ENCODE results near the gene FER.
"Not testable (repeated sequence)": the region's sequence is repeated elsewhere in the genome, so short reads cannot be mapped to it uniquely, and the experiment has no call there.

The FER gene

DNA sequence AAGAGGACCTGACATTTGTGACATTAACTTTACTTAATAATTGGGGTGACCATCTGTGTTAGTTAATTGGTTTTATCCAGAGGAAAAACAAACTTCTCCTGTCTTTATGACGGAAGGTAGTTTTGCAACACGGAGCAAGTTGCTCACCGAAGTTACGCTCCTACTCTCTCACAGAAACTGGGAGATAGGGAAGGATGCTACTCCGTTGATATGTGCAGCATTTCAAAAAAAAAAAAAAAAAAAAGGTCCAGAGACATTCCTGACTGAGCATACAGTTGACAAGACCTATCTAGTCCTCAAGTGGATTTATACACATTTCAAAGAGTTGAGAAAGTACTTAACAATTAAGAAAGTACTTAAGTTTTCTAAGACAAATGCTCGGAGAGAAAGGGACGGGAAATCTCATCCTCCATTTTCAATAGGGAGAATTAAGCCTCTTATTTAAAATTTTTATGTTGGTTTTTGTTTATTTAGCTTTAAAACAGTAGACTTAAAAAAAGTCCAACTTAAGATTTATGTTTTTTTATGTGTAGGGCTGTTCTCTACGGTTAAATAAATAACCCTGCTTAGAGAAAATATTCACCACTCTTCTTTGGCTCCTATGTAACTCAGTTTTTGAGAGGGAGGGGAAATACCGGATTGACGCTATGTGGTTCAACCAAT, 455 bp upstream of the FER start:
- no peak for DNase-seq (ENCODE audit: low read depth)

DNA sequence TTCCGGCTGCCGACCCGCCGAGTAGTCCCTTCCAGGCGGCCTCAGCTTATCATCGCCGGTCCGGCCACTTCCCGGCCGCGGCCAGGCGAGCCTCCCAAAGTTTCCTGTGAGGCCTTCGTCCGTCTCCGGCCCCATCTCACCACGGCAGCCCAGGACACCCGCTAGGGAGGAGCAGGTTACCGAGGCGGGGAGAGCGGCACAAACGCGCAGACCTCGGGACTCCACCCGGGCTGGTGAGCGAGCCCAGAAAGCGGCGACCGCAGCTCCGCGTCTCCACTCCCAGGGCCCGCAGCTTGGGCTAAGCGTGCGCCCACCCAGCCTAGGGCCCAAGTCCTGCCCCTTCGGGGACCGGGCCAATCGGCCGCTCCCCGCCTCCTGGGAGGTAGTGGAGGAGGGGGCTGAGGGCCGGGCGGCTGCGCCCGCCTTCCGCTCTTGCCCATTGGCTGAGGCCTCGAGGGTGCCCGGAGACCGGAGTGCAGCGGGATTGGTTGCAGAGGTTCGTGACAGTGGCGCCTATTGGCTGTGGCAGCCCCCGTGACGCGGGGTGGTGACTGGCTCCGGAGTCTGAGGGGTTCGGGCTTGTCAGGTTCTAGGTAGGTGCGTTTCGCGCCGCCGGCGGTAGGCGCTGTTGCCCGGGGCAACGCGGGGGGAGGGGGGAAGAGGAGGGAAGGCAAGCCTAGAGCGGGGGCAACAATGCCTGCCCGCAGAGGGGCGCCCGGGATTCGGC, 867 bp downstream of the FER start:
- peak; percentile 93 for DNase-seq (ENCODE audit: low read depth)

DNA sequence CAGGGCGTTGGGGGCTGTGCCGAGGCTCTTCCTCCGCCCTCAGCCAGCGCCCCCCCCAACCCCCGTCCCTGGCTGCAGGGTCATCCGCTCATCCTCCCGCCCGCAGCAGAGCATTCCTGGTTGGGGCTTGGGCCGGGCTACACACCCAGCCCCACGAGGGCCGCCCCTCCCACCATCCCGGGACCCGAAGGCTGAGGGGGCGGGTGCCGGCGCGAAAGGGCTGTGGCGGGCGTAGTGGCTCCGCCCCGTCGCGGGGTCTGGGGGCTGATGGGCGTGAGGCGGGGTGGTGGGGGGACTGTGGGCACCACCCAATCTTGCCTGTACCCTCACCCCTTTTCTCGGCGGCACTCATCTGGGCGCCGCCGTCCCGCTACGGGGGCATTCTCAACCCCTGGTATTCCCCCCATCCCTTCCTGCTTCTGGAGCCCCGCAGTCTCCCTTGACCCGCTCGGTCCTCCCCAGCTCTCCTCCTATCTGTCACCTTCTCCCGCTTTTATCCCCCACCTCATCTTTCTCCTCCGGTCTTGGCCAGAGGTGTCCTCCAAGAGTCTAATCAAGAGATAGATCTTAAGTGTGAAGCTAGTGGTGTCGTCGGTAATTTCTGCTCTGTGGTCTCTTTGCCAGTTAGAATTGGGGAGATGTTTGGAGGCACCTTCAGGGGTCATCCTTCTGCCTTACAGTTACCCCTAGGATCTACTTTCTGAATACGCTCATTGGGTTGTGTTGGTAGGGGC, 1.6 kb downstream of the FER start:
- DNase-seq (ENCODE audit: low read depth) = no peak

DNA sequence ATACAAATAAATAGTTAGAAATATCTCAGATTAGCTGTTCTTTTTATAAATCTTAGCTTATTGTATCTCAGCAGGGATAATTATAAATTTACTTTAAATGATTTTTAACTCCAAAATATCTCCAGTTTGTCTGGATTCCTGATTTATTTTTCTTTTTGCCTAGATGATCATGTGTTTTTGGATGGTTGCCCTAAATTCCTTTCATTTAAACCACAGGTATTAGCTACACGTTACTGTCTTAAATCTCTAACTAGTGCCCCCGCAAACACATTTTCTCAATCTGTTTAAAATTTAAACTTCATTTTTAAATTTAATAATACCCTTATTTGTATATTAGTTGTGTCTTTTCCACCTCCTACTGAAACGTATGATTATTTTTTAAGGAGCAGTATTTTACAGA, 5.6 kb downstream of the FER start:
- no peak for DNase-seq (ENCODE audit: low read depth)

DNA sequence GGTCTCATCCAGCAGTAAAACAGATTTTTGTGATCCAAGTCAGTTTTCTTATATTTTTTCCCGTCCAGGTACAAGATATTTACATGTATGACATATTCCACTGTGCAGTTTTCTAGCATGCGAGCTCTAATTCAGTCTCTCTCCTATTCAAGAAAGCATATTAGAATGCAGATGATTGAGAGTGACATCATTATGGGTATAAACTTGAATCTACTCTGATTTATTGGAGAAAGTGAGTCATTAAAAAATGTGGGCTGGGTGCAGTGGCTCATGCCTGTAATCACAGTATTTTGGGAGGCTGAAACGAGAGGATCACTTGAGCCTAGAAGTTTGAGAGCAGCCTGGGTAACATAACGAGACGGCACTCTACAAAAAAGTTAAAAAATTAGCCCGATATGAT, 6.2 kb downstream of the FER start:
- DNase-seq (ENCODE audit: low read depth) = no peak

DNA sequence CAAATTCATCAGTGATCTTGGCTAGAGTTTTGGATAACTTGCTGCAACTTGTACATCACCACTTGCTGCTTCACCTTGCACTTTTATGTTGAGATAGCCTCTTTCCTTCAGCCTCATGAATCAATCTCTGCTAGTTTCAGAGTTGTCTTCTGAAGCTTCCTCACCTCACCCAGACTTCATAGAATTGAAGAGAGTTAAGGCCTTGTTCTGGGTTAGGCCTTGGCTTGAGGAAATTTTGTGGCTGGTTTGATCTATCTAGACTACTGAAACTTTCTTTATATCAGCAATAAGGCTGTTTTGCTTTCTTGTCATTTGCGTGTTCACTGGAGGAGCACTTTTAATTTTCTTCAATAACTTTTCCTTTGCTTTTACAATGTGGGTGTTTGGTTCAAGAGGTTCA, 12.8 kb downstream of the FER start:
- DNase-seq (ENCODE audit: low read depth) = no peak

DNA sequence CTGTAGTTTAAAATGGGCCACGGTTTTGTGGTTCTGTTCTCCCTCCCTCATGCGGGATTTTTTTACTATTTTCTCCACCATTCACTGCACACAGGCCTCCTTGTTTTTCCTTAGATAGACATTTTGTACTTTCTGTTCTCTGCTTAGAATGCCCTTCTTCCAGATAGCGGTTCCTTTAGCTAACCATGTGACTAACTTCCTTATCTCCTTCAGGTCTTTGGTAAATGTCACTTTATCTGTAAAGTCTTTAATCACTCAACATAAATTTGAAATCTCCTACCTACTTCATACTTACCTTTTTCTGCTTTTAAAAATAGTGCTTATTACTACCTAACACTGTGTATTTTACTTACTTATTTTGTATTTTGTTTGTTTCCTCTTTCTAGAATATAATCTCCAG, 15.0 kb downstream of the FER start:
- no peak for DNase-seq (ENCODE audit: low read depth)

DNA sequence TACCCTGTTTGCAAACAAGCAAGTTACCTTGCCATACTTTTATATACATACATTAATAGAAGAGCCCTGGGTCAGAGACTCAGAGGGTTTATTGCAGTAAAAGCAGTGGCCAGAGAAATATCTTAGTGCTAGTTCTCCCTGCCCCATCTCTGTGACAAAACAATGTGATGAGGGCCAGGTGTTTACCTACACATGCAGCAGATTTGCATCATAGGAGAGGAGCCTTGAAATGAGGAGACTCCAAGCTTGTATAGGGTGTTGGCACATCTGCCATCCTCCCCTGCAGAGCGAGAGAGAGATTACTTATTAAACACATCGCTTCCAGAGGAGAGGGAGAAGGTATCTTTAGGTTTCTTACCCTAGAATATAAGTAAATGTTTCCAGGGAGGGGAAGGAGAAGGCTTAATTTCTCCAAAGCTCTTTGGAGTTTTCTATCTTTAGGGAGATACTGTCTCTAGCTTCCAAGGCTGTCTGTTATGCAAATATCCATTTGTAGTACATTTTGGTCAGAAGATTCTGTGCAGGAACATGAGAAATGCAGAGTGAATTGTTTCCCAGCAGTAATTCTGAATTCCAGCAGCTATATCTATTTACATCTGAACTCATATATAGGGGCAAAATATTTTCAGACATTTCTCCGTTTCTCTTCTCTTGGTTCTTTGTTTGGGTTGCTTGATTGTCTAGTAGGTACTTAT, 15.7 kb downstream of the FER start:
- no peak for DNase-seq (ENCODE audit: low read depth)

DNA sequence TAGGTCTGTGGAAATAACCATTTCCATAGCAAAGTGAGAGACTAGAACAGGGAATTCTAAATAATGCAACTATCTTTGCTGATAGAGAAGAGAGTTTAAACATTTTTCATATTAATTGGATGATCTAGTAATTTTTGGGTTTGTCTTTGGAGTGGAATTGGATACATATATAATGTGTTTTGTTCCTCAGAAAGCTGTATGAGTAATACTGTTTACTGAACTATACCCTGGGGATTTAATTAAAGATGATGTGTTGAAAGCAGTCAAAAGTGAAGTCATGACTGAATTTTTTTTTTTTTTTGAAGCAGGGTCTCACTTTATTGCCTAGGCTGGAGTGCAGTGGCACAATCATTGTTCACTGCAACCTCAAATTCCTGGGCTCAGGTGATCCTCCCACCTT, 17.9 kb downstream of the FER start:
- no peak for DNase-seq (ENCODE audit: low read depth)

DNA sequence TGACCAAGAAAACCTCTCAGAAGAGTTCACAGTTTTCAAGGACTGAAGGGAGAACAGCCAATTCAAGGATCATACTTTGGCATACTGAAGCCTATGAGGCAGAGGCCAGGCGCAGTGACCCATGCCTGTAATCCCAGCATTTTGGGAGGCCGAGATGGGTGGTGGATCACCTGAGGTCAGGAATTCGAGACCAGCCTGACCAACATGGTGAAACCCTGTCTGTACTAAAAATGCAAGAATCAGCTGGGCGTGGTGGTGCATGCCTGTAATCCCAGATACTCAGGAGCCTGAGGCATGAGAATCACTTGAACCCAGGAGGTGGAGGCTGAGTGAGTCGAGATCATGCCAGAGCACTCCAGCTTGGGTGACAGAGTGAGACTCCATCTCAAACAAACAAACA, 19.2 kb downstream of the FER start:
- DNase-seq (ENCODE audit: low read depth) = not testable (repeated sequence)

DNA sequence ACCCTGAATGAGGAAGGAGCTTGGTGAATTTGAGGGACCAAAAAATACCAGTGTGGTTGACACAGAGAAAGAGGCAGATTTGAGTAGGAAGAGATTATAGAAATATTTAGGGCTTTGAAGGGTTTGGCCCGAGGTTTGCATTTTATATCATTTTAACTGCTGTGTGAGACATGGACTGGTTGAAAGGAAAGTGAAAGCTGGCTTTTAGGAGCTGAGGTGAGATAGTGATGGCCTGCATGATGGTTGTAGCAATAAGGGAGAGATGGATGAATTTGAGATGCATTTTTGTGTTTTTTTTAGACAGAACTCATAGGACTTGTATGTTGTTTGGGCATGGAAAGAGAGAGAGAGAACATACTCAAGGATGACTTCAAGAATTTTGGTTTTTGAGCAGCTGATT, 21.7 kb downstream of the FER start:
- no peak for DNase-seq (ENCODE audit: low read depth)

DNA sequence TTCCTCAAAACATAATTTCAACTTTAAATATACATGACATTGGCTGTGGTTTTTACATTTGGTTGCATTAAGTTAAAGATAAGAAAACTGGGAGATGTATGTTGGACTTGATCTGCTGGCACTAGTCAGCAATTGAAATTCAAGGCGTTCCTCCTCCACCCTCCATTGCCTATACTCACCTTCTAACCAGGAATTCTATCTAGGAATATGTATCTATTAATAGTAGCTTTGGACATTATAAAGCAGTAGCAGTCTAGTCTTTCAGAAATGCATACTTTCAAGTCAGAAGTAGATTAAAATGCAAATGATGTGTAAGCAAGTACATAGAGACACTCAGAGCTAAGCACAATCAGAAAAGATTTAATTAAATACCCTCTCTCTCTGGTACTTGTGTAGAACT, 24.9 kb downstream of the FER start:
- no peak for DNase-seq (ENCODE audit: low read depth)

DNA sequence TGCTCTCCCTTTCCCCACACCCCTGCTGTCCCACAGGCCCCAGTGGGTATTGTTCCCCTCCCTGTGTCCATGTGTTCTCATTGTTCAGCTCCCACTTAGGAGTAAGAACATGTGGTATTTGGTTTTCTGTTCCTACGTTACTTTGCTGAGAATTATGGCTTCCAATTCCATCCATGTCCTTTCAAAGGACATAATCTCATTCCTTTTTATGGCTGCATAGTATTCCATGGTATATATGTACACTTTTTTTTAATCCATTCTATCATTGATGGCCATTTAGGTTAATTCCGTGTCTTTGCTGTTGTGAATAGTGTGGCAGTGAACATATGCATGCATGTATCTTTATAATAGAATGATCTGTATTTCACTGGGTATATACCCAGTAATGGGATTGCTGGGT, 25.6 kb downstream of the FER start:
- no peak for DNase-seq (ENCODE audit: low read depth)

DNA sequence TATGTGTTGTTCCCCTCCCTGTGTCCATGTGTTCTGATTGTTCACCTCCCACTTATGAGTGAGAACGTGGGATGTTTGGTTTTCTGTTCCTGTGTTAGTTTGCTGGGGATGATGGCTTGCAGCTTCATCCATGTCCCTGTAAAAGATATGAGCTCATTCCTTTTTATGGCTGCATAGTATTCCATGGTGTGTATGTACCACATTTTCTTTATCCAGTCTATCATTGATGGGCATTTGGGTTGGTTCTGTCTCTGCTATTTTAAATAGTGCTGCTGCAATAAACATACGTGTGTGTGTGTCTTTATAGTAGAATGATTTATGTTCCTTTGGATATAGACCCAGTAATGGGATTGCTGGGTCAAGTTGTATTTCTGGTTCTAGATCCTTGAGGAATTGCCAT, 26.4 kb downstream of the FER start:
- not testable (repeated sequence) for DNase-seq (ENCODE audit: low read depth)

DNA sequence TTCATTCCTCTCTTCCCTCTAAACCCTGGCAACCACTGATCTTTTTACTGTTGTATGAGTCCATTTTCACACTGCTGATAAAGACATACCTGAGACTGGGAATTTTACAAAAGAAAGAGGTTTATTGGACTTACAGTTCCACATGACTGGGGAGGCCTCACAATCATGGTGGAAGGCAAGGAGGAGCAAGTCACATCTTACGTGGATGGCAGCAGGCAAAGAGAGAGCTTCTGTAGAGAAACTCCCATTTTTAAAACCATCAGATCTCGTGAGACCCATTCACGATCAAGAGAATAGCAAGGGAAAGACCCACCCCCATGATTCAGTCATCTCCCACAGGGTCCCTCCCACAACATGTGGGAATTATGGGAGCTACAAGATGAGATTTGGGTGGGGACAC, 29.9 kb downstream of the FER start:
- DNase-seq (ENCODE audit: low read depth) = not testable (repeated sequence)

DNA sequence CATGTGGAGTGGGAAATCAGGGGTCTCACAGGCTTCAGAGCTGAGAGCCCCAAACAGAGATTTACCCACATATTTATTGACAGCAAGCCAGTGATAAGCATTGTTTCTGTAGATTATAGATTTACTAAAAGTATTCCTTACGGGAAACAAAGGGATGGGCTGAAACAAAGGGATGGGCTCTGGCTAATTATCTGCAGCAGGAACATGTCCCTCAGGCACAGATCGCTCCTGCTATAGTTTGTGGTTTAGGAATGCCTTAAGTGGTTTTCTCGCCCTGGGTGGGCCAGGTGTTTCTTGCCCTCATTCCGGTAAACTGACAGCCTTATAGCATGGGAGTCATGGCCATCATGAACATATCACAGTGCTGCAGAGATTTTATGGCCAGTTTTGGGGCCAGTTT, 36.9 kb downstream of the FER start:
- DNase-seq (ENCODE audit: low read depth) = not testable (repeated sequence)

DNA sequence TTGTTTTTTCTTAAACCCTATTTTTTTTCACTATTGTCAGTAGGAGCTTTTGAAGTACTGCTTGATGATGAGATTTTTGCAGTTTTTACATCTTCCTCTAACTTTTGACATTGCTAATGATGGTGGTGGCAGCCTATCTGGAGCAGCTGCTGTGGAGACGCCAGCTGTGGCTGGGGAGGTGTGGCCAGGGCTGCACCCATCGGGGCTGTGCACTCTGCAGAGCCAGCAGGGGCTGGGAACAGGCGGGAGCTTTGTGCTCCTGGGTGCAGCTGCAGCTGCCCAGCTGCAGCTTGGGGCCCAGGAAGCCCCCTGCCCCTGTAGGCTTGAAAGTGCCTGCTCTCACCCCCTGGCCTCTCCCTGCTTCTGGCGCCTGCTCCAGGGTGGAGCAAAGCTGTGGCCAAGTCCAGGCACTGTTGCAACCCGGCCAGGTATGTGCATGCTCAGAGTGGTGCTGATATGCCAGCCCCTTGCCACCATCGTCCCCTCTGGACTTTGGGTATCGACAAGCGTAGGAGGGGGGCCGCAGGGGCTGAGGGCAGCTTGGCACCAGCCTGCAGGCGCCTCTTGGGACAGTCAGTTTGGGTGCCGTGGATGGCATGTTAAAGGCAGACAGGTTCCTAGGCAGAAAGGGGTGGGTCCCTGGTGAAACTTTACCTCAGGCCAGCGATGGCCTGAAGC, 39.2 kb downstream of the FER start:
- no peak for DNase-seq (ENCODE audit: low read depth)

DNA sequence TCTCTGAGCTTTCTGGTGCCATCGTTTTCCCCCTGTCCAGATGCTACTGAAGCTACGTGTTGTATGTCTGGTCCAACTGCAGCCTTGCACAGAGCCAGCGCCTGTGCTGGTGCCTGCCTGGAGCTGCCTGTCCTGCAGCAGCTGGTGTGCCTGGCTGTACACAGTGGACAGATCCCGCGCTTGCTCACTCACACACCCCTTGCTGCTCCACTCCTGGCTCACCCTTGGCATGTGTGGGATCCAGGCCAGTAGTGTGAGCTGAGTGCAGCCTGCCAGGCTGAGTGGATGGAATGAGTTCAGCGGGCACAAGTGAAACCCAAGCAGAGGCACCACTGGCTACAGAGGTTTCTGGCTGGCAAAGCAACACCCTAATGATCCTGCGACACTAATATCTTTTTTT, 40.4 kb downstream of the FER start:
- DNase-seq (ENCODE audit: low read depth) = no peak

DNA sequence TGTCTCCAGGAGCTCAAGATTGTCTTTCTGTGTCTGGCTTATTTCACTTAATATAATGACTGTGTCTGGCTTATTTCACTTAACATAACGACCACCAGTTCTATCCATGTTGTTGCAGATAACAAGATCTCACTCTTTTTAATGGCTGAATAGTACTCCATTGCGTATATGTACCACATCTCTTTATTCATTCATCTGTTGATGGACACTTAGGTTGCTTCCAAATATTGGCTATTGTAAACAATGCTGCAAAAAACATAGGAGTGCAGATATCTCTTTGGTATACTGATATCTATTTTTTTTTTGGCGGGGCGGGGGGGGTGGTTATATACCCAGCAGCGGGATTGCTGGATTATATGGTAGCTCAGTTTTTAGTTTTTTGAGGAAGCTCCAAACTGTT, 45.5 kb downstream of the FER start:
- DNase-seq (ENCODE audit: low read depth) = no peak

DNA sequence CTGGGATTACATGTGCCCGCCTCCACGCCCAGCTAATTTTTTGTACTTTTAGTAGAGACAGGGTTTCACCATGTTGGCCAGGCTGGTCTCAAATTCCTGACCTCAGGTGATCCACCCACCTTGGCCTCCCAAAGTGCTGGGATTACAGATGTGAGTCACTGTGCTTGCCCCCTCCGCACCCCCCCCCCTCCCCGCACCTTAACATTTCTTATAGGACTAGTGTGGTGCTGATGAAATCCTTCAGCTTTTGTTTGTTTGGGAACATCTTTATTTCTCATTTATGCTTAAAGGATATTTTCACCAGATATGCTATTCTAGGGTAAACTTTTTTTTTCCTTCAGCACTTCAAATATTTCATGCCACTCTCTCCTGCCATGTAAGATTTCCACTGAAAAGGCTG, 46.7 kb downstream of the FER start:
- DNase-seq (ENCODE audit: low read depth) = not testable (repeated sequence)

DNA sequence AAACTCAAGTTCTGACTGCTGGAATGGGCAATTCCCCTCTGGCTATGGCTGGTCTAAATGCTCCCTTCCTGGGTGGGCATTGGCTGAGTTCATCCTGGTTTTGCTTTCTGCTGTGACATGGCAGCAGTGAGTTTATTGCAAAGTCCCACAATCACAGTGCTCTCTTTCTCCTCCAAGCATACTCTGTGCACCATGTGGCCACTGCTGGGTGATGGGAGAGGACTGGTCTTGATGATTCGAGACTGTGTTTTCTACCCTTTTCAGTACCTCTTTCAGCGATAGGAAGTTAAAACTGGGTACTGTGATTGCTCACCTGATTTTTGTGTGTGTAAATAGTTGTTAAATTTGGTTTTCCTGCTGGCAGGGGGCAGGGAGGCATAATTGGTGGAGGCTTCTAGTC, 49.7 kb downstream of the FER start:
- DNase-seq (ENCODE audit: low read depth) = no peak

DNA sequence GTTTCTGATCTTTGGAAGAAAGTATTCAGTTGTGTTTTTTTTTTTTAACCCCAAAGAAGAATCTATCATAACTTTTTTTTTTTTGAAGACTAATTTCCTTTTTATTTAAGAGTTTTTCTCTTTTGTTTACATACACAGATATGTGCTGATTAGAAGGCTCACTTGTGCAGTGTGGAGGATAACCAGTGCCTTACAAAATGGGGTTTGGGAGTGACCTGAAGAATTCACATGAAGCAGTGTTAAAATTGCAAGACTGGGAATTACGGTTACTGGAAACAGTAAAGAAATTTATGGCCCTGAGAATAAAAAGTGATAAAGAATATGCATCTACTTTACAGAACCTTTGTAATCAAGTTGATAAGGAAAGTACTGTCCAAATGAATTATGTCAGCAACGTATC, 50.3 kb downstream of the FER start:
- DNase-seq (ENCODE audit: low read depth) = no peak

Data from stimulated activated CD8-positive, alpha-beta memory T cell treated with anti-CD3 and anti-CD28 coated beads, Interleukin-15, amount 100 ng/mL, for 1 hour (primary cell).